Raji (cell line): Measurements from ENCODE around the gene CHFR.

Experiments
- POLR2A ChIP-seq: IDR thresholded peaks from 2 replicates; pipeline ENCODE4 v1.6.1; 2011; ENCODE audit warnings: low read depth, low read length, control low read depth; ENCODE audit not compliant: insufficient read depth

The CHFR gene

GRCh38 chr12:132851465-132851864, 35.9 kb downstream of the CHFR start:
- no peak for TF ChIP-seq POLR2A

GRCh38 chr12:132850291-132850690, 37.1 kb downstream of the CHFR start:
- TF ChIP-seq POLR2A, result no peak

- TF ChIP-seq POLR2A, result no peak
Observed at GRCh38 chr12:132848521-132848920, 38.9 kb downstream of the CHFR start.

- TF ChIP-seq POLR2A, result no peak
Observed at GRCh38 chr12:132847363-132848356, 39.7 kb downstream of the CHFR start.

- TF ChIP-seq POLR2A, result no peak
Observed at GRCh38 chr12:132842449-132843045, 44.9 kb downstream of the CHFR start.

- TF ChIP-seq POLR2A, result no peak
Observed at GRCh38 chr12:132841151-132841550, 46.3 kb downstream of the CHFR start.

GRCh38 chr12:132840536-132840935, 46.9 kb downstream of the CHFR start:
- TF ChIP-seq POLR2A, result no peak

- no peak for TF ChIP-seq POLR2A
Observed at GRCh38 chr12:132839558-132840235, 47.7 kb downstream of the CHFR start.

- no peak for TF ChIP-seq POLR2A
Observed at GRCh38 chr12:132838410-132839080, 48.9 kb downstream of the CHFR start.

GRCh38 chr12:132837693-132838409, 49.6 kb downstream of the CHFR start:
- no peak for TF ChIP-seq POLR2A

GRCh38 chr12:132836795-132837331, 50.5 kb downstream of the CHFR start:
- no peak for TF ChIP-seq POLR2A

GRCh38 chr12:132835076-132836025, 52.1 kb downstream of the CHFR start:
- no peak for TF ChIP-seq POLR2A

- TF ChIP-seq POLR2A, result no peak
Observed at GRCh38 chr12:132834181-132834711, 53.2 kb downstream of the CHFR start.

- no peak for TF ChIP-seq POLR2A
Observed at GRCh38 chr12:132833341-132833740, 54.1 kb downstream of the CHFR start.
